Calu3 (cell line): ENCODE data around the gene ITCH. TPM values are rescaled to one million over a fixed set of nuclear protein-coding genes. Genes with fewer than 3 reads are reported as not detected.

Source experiments
- BruUV-seq: library from RNA; stranded (reverse); fragments of 400-500 nt; replicated peaks from 2 replicates; lab custom pipeline; 2021; lab: Mats Ljungman, UMichigan
- CTCF ChIA-PET: fragments of 300-600 bp; sonication (Branson Sonifier 250); formaldehyde crosslinking; loops from one replicate; lab custom pipeline; 2022; ENCODE audit warnings: antibody characterized with exemption; lab: Charles Lee
- DNase-seq: peaks from one replicate; pipeline ENCODE4 v3.0.0; 2022
- H3K27ac Mint-ChIP-seq: one replicate; pipeline ENCODE4 v1.8.0; 2022; ENCODE audit warnings: mixed read lengths; ENCODE audit not compliant: unreplicated experiment
- H3K27me3 Mint-ChIP-seq: one replicate; pipeline ENCODE4 v1.8.0; 2022; ENCODE audit warnings: mixed read lengths; ENCODE audit not compliant: unreplicated experiment
- H3K36me3 Mint-ChIP-seq: one replicate; pipeline ENCODE4 v1.8.0; 2022; ENCODE audit warnings: mild to moderate bottlenecking, moderate library complexity, mixed read lengths; ENCODE audit not compliant: insufficient read depth, unreplicated experiment
- H3K4me1 Mint-ChIP-seq: one replicate; pipeline ENCODE4 v1.8.0; 2022; ENCODE audit warnings: mild to moderate bottlenecking, low read depth, mixed read lengths; ENCODE audit not compliant: unreplicated experiment
- H3K4me3 Mint-ChIP-seq: one replicate; pipeline ENCODE4 v1.8.0; 2022; ENCODE audit warnings: mild to moderate bottlenecking, low read depth, moderate library complexity, mixed read lengths; ENCODE audit not compliant: unreplicated experiment
- H3K9me3 Mint-ChIP-seq: one replicate; pipeline ENCODE4 v1.8.0; 2022; ENCODE audit warnings: low read depth, mixed read lengths; ENCODE audit not compliant: unreplicated experiment
- CTCF ChIP-seq: fragments of 200-600 bp; IDR thresholded peaks from one replicate; pipeline ENCODE4 v1.8.0; 2022; ENCODE audit warnings: antibody characterized with exemption; ENCODE audit not compliant: unreplicated experiment
- intact Hi-C: fragments of 100-400 bp; cut with micrococcal nuclease; formaldehyde crosslinking; loops from one replicate; pipeline ENCODE4 v1.10.0; 2022; ENCODE audit not compliant: unreplicated experiment
- microRNA-seq: library from miRNA; unstranded; fragments of <30 nt; microRNA quantifications from one replicate; pipeline ENCODE4 v1.2.0, GENCODE V29; 2022
- total RNA-seq: library from RNA; stranded (reverse); gene quantifications from 2 replicates; pipeline ENCODE4 v1.2.3, GENCODE V29; 2022

The ITCH gene
- total RNA-seq, 1 experiment from 2014 or later, result 91.6 TPM

GRCh38 chr20:34560614-34561013 is 197.5 kb downstream of the ITCH start:
- no peak for TF ChIP-seq CTCF
- CTCF ChIA-PET, result no interaction called here
- Mint-ChIP-seq H3K36me3 (peaks cover 19% of the 10 kb centered on the region), H3K4me3 (no peak overlapping the region), H3K27me3 (no peaks in the 10 kb centered on the region), H3K4me1 (peaks cover 15% of the 10 kb centered on the region), H3K27ac (no peak overlapping the region), H3K9me3 (no peaks in the 10 kb centered on the region)
- intact Hi-C loops, result no loop called here
- no peak for DNase-seq
- no TSS peak for BruUV-seq

Small RNA genes lying within 50 kb of the gene (microRNA-seq; reads per million reads assigned to microRNA genes)
- gene MIR644A, result not detected

Other genes with a start within 250 kb of the ITCH start
- not detected in 2 replicates for gene ASIP, start 121.8 kb upstream of the ITCH start, total RNA-seq
- gene AHCY, start 59.9 kb upstream of the ITCH start, total RNA-seq, result 169 and 179 TPM in 2 replicates
- 214 and 229 TPM in 2 replicates for gene DYNLRB1, start 153.1 kb downstream of the ITCH start, total RNA-seq
- gene MAP1LC3A, start 195.4 kb downstream of the ITCH start, total RNA-seq, result 0.78 and 0.95 TPM in 2 replicates